Kidney epithelial cell (primary cell): ENCODE measurements around the gene IL17D. TPM values are rescaled to one million over a fixed set of nuclear protein-coding genes. Genes with fewer than 3 reads are reported as not detected.

Experiments used
- DNase-seq: peaks from one replicate; pipeline ENCODE4 v3.0.0-alpha.2; 2010; ENCODE audit warnings: low read depth
- H3K27me3 ChIP-seq: 2 replicates; pipeline ENCODE4 v1.6.0; 2011; ENCODE audit warnings: low read length; ENCODE audit not compliant: control insufficient read depth, insufficient read depth
- H3K36me3 ChIP-seq: 2 replicates; pipeline ENCODE4 v1.5.1; 2011; ENCODE audit warnings: low read length; ENCODE audit not compliant: control insufficient read depth, insufficient read depth
- H3K4me3 ChIP-seq: 2 replicates; pipeline ENCODE4 v1.5.1; 2011; ENCODE audit warnings: low read depth, mild to moderate bottlenecking, control low read depth, low read length
- total RNA-seq: library from RNA; depleted of rRNA; stranded (reverse); fragments of >200 nt; gene quantifications from 2 replicates; pipeline ENCODE4 v1.2.3, GENCODE V29; 2015
- TF ChIP-seq, protein P1 (sequence below): IDR thresholded peaks from 2 replicates; pipeline ENCODE4 v1.5.1; 2011; ENCODE audit warnings: mild to moderate bottlenecking, moderate library complexity, low read length, control low read depth, inconsistent platforms; ENCODE audit not compliant: insufficient read depth, poor library complexity, severe bottlenecking

Gene IL17D
- total RNA-seq, 1 donor from 2014 or later, result 0.46 TPM

DNA sequence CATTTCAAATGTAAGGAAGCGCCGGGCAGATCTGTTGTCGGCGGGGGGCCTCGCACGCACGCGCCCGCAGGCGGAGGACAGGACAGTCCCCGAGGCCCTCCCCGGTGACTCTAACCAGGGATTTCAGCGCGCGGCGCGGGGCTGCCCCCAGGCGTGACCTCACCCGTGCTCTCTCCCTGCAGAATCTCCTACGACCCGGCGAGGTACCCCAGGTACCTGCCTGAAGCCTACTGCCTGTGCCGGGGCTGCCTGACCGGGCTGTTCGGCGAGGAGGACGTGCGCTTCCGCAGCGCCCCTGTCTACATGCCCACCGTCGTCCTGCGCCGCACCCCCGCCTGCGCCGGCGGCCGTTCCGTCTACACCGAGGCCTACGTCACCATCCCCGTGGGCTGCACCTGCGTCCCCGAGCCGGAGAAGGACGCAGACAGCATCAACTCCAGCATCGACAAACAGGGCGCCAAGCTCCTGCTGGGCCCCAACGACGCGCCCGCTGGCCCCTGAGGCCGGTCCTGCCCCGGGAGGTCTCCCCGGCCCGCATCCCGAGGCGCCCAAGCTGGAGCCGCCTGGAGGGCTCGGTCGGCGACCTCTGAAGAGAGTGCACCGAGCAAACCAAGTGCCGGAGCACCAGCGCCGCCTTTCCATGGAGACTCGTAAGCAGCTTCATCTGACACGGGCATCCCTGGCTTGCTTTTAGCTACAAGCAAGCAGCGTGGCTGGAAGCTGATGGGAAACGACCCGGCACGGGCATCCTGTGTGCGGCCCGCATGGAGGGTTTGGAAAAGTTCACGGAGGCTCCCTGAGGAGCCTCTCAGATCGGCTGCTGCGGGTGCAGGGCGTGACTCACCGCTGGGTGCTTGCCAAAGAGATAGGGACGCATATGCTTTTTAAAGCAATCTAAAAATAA lies 18.2 kb downstream of the IL17D start:
- peak; percentile 7 for DNase-seq
- TF ChIP-seq, protein P1, sequence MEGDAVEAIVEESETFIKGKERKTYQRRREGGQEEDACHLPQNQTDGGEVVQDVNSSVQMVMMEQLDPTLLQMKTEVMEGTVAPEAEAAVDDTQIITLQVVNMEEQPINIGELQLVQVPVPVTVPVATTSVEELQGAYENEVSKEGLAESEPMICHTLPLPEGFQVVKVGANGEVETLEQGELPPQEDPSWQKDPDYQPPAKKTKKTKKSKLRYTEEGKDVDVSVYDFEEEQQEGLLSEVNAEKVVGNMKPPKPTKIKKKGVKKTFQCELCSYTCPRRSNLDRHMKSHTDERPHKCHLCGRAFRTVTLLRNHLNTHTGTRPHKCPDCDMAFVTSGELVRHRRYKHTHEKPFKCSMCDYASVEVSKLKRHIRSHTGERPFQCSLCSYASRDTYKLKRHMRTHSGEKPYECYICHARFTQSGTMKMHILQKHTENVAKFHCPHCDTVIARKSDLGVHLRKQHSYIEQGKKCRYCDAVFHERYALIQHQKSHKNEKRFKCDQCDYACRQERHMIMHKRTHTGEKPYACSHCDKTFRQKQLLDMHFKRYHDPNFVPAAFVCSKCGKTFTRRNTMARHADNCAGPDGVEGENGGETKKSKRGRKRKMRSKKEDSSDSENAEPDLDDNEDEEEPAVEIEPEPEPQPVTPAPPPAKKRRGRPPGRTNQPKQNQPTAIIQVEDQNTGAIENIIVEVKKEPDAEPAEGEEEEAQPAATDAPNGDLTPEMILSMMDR, result no peak
- no peaks in the 10 kb centered on the region for H3K36me3 ChIP-seq
- peaks cover 19% of the 10 kb centered on the region for H3K27me3 ChIP-seq
- peak overlapping the region; percentile 38 for H3K4me3 ChIP-seq

DNA sequence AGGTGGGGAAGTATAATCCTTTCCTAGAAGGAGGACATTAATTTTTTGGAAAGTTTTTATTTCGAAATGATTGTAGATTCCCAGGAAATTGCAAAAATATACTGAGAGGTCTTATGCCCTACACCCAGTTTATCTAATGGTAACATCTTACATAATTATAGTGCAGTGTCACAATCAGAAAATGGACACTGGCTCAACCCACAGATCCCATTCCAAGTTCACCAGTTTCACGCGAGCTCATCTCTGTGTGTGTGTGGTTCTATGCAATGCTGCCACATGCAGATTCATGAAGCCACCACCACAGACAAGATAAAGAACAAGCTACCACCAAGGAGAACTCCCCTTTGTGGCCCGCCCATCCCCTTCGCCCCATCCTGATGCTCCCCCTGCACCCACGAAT lies 24.4 kb downstream of the IL17D start:
- TF ChIP-seq, protein P1, result no peak
- H3K4me3 ChIP-seq, result no peak overlapping the region
- no peaks in the 10 kb centered on the region for H3K27me3 ChIP-seq
- H3K36me3 ChIP-seq, result no peaks in the 10 kb centered on the region
- no peak for DNase-seq

DNA sequence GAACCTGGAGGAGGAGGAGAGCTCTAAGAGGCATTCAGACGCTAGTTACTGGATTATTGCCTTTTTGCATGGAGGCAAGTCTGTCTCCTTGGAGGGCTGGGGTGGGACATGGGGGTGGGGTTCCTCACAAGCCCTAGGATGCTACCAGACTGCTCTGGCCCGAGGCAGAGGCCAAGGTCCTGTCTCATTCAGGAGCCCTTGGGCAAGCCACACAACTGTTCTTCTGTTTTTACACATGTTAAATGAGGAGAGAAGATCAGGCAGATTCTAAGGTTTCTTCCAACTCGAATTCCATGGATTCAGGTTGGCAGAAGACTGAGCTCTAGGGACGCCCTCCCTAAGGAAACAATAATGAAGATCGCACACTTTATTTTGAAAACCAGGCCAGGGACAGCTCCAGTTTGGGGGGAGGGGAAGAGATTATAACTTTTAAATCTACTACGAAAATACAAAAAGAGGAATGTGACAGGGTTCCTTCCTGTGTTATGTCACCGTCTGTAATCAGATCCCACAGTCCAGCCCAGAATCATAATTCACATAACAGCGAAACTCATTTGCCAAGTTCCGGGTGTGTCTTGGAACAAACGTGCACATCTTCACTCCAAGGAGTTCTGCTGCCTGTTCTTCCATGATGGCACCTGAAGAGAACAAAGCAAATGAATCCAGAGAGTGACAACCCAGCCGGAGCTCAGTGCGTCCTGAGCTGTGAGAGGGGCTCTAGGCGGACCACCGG lies 25.2 kb downstream of the IL17D start:
- Histone ChIP-seq H3K36me3 (no peaks in the 10 kb centered on the region), H3K27me3 (no peaks in the 10 kb centered on the region), H3K4me3 (no peak overlapping the region)
- DNase-seq, result no peak
- TF ChIP-seq, protein P1, result no peak

DNA sequence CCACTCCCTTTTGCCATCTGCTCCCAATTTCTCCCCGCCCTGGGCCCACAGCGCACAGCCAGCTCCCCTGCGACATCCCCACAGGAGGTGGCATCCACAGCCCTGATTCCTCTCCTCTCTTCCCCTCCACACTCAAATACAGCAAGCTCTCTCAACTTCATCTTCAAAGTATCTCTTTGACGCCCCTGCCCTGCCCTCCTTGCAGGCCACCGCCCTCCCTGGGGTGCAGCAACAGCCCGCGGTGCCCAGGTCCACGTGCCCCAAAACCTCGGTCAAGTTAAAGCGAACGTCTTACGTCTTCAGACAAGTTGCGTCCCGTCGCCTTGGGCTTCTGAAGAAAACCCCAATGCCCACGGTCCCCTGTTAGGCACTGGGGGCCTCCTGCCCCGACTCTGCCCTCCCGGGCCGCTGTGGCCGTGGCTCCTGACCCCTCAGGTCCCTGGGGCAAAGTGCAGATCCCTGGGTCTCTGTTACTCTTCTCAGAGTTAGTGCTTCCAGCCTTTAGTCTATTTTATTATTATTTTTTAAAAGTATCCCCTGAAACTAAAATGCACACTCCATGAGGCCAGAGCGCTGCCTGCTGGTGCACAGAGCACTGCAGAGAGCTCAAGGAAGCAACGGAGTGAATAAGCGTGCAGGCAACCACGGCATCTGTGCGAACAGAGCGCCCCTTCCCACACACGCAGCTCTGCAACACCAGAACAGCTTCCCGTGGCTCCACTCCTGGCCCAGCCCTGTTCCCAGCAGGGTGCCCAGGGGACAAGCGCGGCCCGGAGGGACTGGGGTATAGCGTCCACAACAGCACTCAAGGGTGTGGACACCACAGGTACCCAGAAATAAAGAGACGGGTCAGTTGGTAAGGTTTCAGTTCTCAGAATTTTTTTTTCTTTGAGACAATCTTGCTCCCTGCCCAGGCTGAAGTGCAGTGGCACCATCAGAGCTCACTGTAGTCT lies 26.4 kb downstream of the IL17D start:
- Histone ChIP-seq H3K27me3 (no peaks in the 10 kb centered on the region), H3K4me3 (no peak overlapping the region), H3K36me3 (no peaks in the 10 kb centered on the region)
- DNase-seq, result no peak
- TF ChIP-seq, protein P1, result no peak

DNA sequence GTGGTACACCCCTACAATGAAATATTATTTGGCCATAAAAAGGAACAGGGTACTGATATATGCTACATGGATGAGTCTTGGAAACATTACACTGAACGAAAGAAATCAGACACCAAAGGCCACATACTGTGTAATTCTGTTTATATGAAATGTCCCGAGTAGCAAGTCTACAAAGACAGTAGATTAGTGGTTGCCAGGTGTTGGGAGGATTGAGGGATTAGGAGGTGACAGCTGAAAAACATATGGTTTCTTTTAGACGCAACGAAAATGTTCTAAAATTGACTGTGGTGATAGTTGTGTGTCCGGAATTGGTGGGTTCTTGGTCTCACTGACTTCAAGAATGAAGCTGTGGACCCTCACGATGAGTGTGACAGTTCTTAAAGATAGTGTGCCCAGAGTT lies 35.1 kb downstream of the IL17D start:
- Histone ChIP-seq H3K4me3 (no peak overlapping the region), H3K36me3 (no peaks in the 10 kb centered on the region), H3K27me3 (no peaks in the 10 kb centered on the region)
- TF ChIP-seq, protein P1, result no peak
- no peak for DNase-seq
